NCI-H2196 treated with DMSO at 0.1 percent for 48 hours (cell line): ENCODE measurements around the gene GLT8D2.

Experiments
- DNase-seq: peaks from one replicate; lab custom pipeline; 2025; ENCODE audit not compliant: unreplicated experiment; lab: John Stamatoyannopoulos, UW

The GLT8D2 gene

GRCh38 chr12:104049903-104050356 lies at the start of gene GLT8D2:
Gene GLT8D2 (minus strand): TSS chr12:104050187. CDS start chr12:104019648, 30,539 bp downstream.
- DNase-seq: no peak

GRCh38 chr12:104097954-104098353 lies 48.0 kb upstream of the GLT8D2 start:
- DNase-seq: no peak

GRCh38 chr12:104095289-104095688 lies 45.3 kb upstream of the GLT8D2 start:
- no peak for DNase-seq

GRCh38 chr12:104094284-104094683 lies 44.3 kb upstream of the GLT8D2 start:
- no peak for DNase-seq

- no peak for DNase-seq
These were observed 41.1 kb upstream of the GLT8D2 start for GRCh38 chr12:104091136-104091535.

- DNase-seq: no peak
These were observed 40.7 kb upstream of the GLT8D2 start for GRCh38 chr12:104090685-104091084.

GRCh38 chr12:104083769-104084475 lies 33.9 kb upstream of the GLT8D2 start:
- DNase-seq: no peak

- no peak for DNase-seq
These were observed 30.8 kb upstream of the GLT8D2 start for GRCh38 chr12:104080764-104081163.

GRCh38 chr12:104079024-104079423 lies 29.0 kb upstream of the GLT8D2 start:
- DNase-seq: no peak

GRCh38 chr12:104073699-104074098 lies 23.7 kb upstream of the GLT8D2 start:
- DNase-seq: no peak

GRCh38 chr12:104072099-104072498 lies 22.1 kb upstream of the GLT8D2 start:
- no peak for DNase-seq

GRCh38 chr12:104064842-104065427 lies 14.9 kb upstream of the GLT8D2 start:
- no peak for DNase-seq

- DNase-seq: peak; percentile 72
These were observed 14.2 kb upstream of the GLT8D2 start, which contains the start of gene HCFC2 for GRCh38 chr12:104064031-104064841. Gene HCFC2 (plus strand): TSS chr12:104064531. CDS start chr12:104064561, 30 bp downstream.

- DNase-seq: no peak
These were observed 13.7 kb upstream of the GLT8D2 start for GRCh38 chr12:104063712-104064030.

GRCh38 chr12:104060791-104061190 lies 10.8 kb upstream of the GLT8D2 start:
- DNase-seq: no peak

- no peak for DNase-seq
These were observed 10.0 kb upstream of the GLT8D2 start for GRCh38 chr12:104059963-104060362.

GRCh38 chr12:104058802-104059201 lies 8.8 kb upstream of the GLT8D2 start:
- no peak for DNase-seq

- no peak for DNase-seq
These were observed 7.8 kb upstream of the GLT8D2 start for GRCh38 chr12:104057771-104058197.

- DNase-seq: peak; percentile 69
These were observed 6.5 kb upstream of the GLT8D2 start for GRCh38 chr12:104056419-104056972.

- peak; percentile 97 for DNase-seq
These were observed 5.8 kb upstream of the GLT8D2 start for GRCh38 chr12:104055686-104056388.
